Measurements from ENCODE around the gene VIPR2.

The VIPR2 gene

GRCh38 chr7:159031750-159032149, 112.9 kb downstream of the VIPR2 start:
- H3K27me3 ChIP-seq (ENCODE audit: insufficient read depth, low read length), result no peaks in the 10 kb centered on the region
- no peak overlapping the region for H3K4me2 ChIP-seq (ENCODE audit: low read length)
- H3K4ac ChIP-seq (ENCODE audit: low read depth, low read length), result no peak overlapping the region
- no peak overlapping the region for H3K18ac ChIP-seq (ENCODE audit: low read length)
- no peak overlapping the region for H2AK5ac ChIP-seq (ENCODE audit: low read length)
- H3K4me3 ChIP-seq (ENCODE audit: low read depth, low read length), result peak overlapping the region; percentile 10
- no peak overlapping the region for H4K12ac ChIP-seq (ENCODE audit: low read depth, low read length)
- H3K79me2 ChIP-seq (ENCODE audit: control insufficient read depth, insufficient read depth, low read length, poor library complexity), result no peaks in the 10 kb centered on the region
- no peak overlapping the region for H3K9ac ChIP-seq (ENCODE audit: low read length)
- H3K9me3 ChIP-seq (ENCODE audit: insufficient read depth, low read depth, low read length), result peaks cover 3% of the 10 kb centered on the region
- peaks cover 10 to 15% of the 10 kb centered on the region in 2 experiments for H3K4me1 ChIP-seq (ENCODE audit: control insufficient read depth in 1 of 2, insufficient read depth in 2 of 2, low read length in 2 of 2)
- no peak for DNase-seq
- no peak overlapping the region for H2BK5ac ChIP-seq (ENCODE audit: low read depth, low read length, poor library complexity)
- H2AFZ ChIP-seq (ENCODE audit: insufficient read depth, low read length, poor library complexity), result no peak overlapping the region
- WGBS (ENCODE audit: extremely low coverage, insufficient coverage, insufficient read length), result no CpG with 5 or more reads among the region's 17 CpGs
- peaks cover 5% of the 10 kb centered on the region for H3K79me1 ChIP-seq (ENCODE audit: low read length)
- no peak overlapping the region for H4K8ac ChIP-seq (ENCODE audit: low read depth, low read length)
- H3K27ac ChIP-seq (ENCODE audit: low read depth, low read length), result no peak overlapping the region
- no peak overlapping the region for H4K91ac ChIP-seq (ENCODE audit: low read depth, low read length)
- no peak overlapping the region for H2BK12ac ChIP-seq (ENCODE audit: low read length)
- H3K14ac ChIP-seq (ENCODE audit: low read length), result no peak overlapping the region
- H3K36me3 ChIP-seq (ENCODE audit: control insufficient read depth in 1 of 2, insufficient read depth in 2 of 2, low read length in 2 of 2), result no peaks in the 10 kb centered on the region
- H2BK120ac ChIP-seq (ENCODE audit: insufficient read depth, low read length, poor library complexity), result no peak overlapping the region
- no peak overlapping the region for H3K23ac ChIP-seq (ENCODE audit: low read length)

GRCh38 chr7:159031135-159031701, 113.4 kb downstream of the VIPR2 start:
- Histone ChIP-seq H4K12ac (ENCODE audit: low read depth, low read length) (no peak overlapping the region), H3K9me3 (ENCODE audit: insufficient read depth, low read depth, low read length) (peaks cover 3% of the 10 kb centered on the region), H3K27ac (ENCODE audit: low read depth, low read length) (no peak overlapping the region), H2BK12ac (ENCODE audit: low read length) (no peak overlapping the region), H3K27me3 (ENCODE audit: insufficient read depth, low read length) (no peaks in the 10 kb centered on the region), H2BK5ac (ENCODE audit: low read depth, low read length, poor library complexity) (no peak overlapping the region), H3K36me3 (ENCODE audit: control insufficient read depth in 1 of 2, insufficient read depth in 2 of 2, low read length in 2 of 2) (no peaks in the 10 kb centered on the region), H2AFZ (ENCODE audit: insufficient read depth, low read length, poor library complexity) (no peak overlapping the region), H3K23ac (ENCODE audit: low read length) (no peak overlapping the region), H3K9ac (ENCODE audit: low read length) (no peak overlapping the region), H3K14ac (ENCODE audit: low read length) (no peak overlapping the region), H3K79me2 (ENCODE audit: control insufficient read depth, insufficient read depth, low read length, poor library complexity) (no peaks in the 10 kb centered on the region), H4K91ac (ENCODE audit: low read depth, low read length) (no peak overlapping the region), H4K8ac (ENCODE audit: low read depth, low read length) (no peak overlapping the region), H2AK5ac (ENCODE audit: low read length) (no peak overlapping the region), H2BK120ac (ENCODE audit: insufficient read depth, low read length, poor library complexity) (no peak overlapping the region), H3K4me1 (ENCODE audit: control insufficient read depth in 1 of 2, insufficient read depth in 2 of 2, low read length in 2 of 2) (peaks cover 10 to 15% of the 10 kb centered on the region in 2 experiments), H3K4me3 (ENCODE audit: low read depth, low read length) (peak overlapping the region; percentile 59), H3K79me1 (ENCODE audit: low read length) (peaks cover 5% of the 10 kb centered on the region), H3K4ac (ENCODE audit: low read depth, low read length) (no peak overlapping the region), H3K18ac (ENCODE audit: low read length) (no peak overlapping the region), H3K4me2 (ENCODE audit: low read length) (peak overlapping the region; percentile 83)
- DNase-seq, result no peak
- no CpG with 5 or more reads among the region's 31 CpGs for WGBS (ENCODE audit: extremely low coverage, insufficient coverage, insufficient read length)

GRCh38 chr7:159030490-159031134, 114.1 kb downstream of the VIPR2 start:
- H3K9ac ChIP-seq (ENCODE audit: low read length), result no peak overlapping the region
- no peak overlapping the region for H3K27ac ChIP-seq (ENCODE audit: low read depth, low read length)
- H3K36me3 ChIP-seq (ENCODE audit: control insufficient read depth in 1 of 2, insufficient read depth in 2 of 2, low read length in 2 of 2), result no peaks in the 10 kb centered on the region
- peaks cover 10 to 15% of the 10 kb centered on the region in 2 experiments for H3K4me1 ChIP-seq (ENCODE audit: control insufficient read depth in 1 of 2, insufficient read depth in 2 of 2, low read length in 2 of 2)
- H2BK12ac ChIP-seq (ENCODE audit: low read length), result no peak overlapping the region
- no peak overlapping the region for H4K12ac ChIP-seq (ENCODE audit: low read depth, low read length)
- H3K14ac ChIP-seq (ENCODE audit: low read length), result peak overlapping the region; percentile 3
- no peak overlapping the region for H3K18ac ChIP-seq (ENCODE audit: low read length)
- H3K79me1 ChIP-seq (ENCODE audit: low read length), result peaks cover 5% of the 10 kb centered on the region
- no peaks in the 10 kb centered on the region for H3K79me2 ChIP-seq (ENCODE audit: control insufficient read depth, insufficient read depth, low read length, poor library complexity)
- WGBS (ENCODE audit: extremely low coverage, insufficient coverage, insufficient read length), result no CpG with 5 or more reads among the region's 59 CpGs
- peak overlapping the region; percentile 59 for H3K4me3 ChIP-seq (ENCODE audit: low read depth, low read length)
- peak overlapping the region; percentile 20 for H2BK120ac ChIP-seq (ENCODE audit: insufficient read depth, low read length, poor library complexity)
- no peak overlapping the region for H3K23ac ChIP-seq (ENCODE audit: low read length)
- no peak overlapping the region for H3K4ac ChIP-seq (ENCODE audit: low read depth, low read length)
- H4K91ac ChIP-seq (ENCODE audit: low read depth, low read length), result no peak overlapping the region
- H3K9me3 ChIP-seq (ENCODE audit: insufficient read depth, low read depth, low read length), result peaks cover 3% of the 10 kb centered on the region
- H4K8ac ChIP-seq (ENCODE audit: low read depth, low read length), result peak overlapping the region; percentile 21
- peak overlapping the region; percentile 83 for H3K4me2 ChIP-seq (ENCODE audit: low read length)
- no peaks in the 10 kb centered on the region for H3K27me3 ChIP-seq (ENCODE audit: insufficient read depth, low read length)
- H2AK5ac ChIP-seq (ENCODE audit: low read length), result no peak overlapping the region
- H2BK5ac ChIP-seq (ENCODE audit: low read depth, low read length, poor library complexity), result no peak overlapping the region
- peak; percentile 62 to 64 for DNase-seq
- peak overlapping the region; percentile 3 for H2AFZ ChIP-seq (ENCODE audit: insufficient read depth, low read length, poor library complexity)

- DNase-seq, result no peak
- Histone ChIP-seq H4K8ac (ENCODE audit: low read depth, low read length) (no peak overlapping the region), H3K23ac (ENCODE audit: low read length) (no peak overlapping the region), H3K14ac (ENCODE audit: low read length) (no peak overlapping the region), H3K79me1 (ENCODE audit: low read length) (peaks cover 5% of the 10 kb centered on the region), H2BK12ac (ENCODE audit: low read length) (no peak overlapping the region), H2BK5ac (ENCODE audit: low read depth, low read length, poor library complexity) (no peak overlapping the region), H3K27me3 (ENCODE audit: insufficient read depth, low read length) (no peaks in the 10 kb centered on the region), H3K36me3 (ENCODE audit: control insufficient read depth in 1 of 2, insufficient read depth in 2 of 2, low read length in 2 of 2) (no peaks in the 10 kb centered on the region), H3K9me3 (ENCODE audit: insufficient read depth, low read depth, low read length) (peaks cover 8% of the 10 kb centered on the region), H3K4me1 (ENCODE audit: control insufficient read depth in 1 of 2, insufficient read depth in 2 of 2, low read length in 2 of 2) (peaks cover 10 to 15% of the 10 kb centered on the region in 2 experiments), H3K18ac (ENCODE audit: low read length) (no peak overlapping the region), H4K91ac (ENCODE audit: low read depth, low read length) (no peak overlapping the region), H3K4ac (ENCODE audit: low read depth, low read length) (no peak overlapping the region), H3K4me3 (ENCODE audit: low read depth, low read length) (no peak overlapping the region), H2AFZ (ENCODE audit: insufficient read depth, low read length, poor library complexity) (no peak overlapping the region), H4K12ac (ENCODE audit: low read depth, low read length) (no peak overlapping the region), H2AK5ac (ENCODE audit: low read length) (no peak overlapping the region), H3K4me2 (ENCODE audit: low read length) (no peak overlapping the region), H2BK120ac (ENCODE audit: insufficient read depth, low read length, poor library complexity) (no peak overlapping the region), H3K9ac (ENCODE audit: low read length) (no peak overlapping the region), H3K27ac (ENCODE audit: low read depth, low read length) (no peak overlapping the region), H3K79me2 (ENCODE audit: control insufficient read depth, insufficient read depth, low read length, poor library complexity) (no peaks in the 10 kb centered on the region)
- no CpG with 5 or more reads among the region's 26 CpGs for WGBS (ENCODE audit: extremely low coverage, insufficient coverage, insufficient read length)
Observed at GRCh38 chr7:159028508-159029401, 115.9 kb downstream of the VIPR2 start.

Data from trophoblast cell (in vitro differentiated cells and primary cell).